Lung (tissue), 12 donors: ENCODE results near the gene MBD3. TPM values are rescaled to one million over a fixed set of nuclear protein-coding genes. Genes with fewer than 3 reads are reported as not detected.
A peak's percentile ranks its signal among the peaks of the same experiment; 100 is the strongest.

Source experiments
- ATAC-seq: fragments of 200-7000 bp; cut with Tn5 transposase; one replicate; pipeline ENCODE4 v1.9.1; 2020; ENCODE audit warnings: moderate number of reproducible peaks; ENCODE audit not compliant: insufficient read depth, low FRiP score
- DNase-seq, 3 donors: peaks; one replicate each; pipeline ENCODE4 v3.0.0-alpha.2; 2013 to 2017
- H3K27ac ChIP-seq, 2 donors: one replicate each; pipeline ENCODE4 v1.5.1; 2013; ENCODE audit warnings: mild to moderate bottlenecking in 2 of 2, moderate library complexity in 2 of 2, control low read depth in 1 of 2, inconsistent platforms in 1 of 2, low read depth in 1 of 2, low read length in 1 of 2
- H3K27me3 ChIP-seq, 3 donors: one replicate each; pipeline ENCODE4 v1.5.1; 2013; ENCODE audit warnings: low read length in 2 of 3; ENCODE audit not compliant: control insufficient read depth in 3 of 3, insufficient read depth in 3 of 3
- H3K36me3 ChIP-seq, 4 donors: one replicate each; pipeline ENCODE4 v1.5.1; 2013; ENCODE audit warnings: low read length in 4 of 4, mild to moderate bottlenecking in 1 of 4, moderate library complexity in 1 of 4; ENCODE audit not compliant: control insufficient read depth in 4 of 4, insufficient read depth in 4 of 4
- H3K4me1 ChIP-seq, 5 donors: one replicate each; pipeline ENCODE4 v1.5.1; 2013; ENCODE audit warnings: low read length in 5 of 5, mild to moderate bottlenecking in 2 of 5, moderate library complexity in 1 of 5; ENCODE audit not compliant: control insufficient read depth in 5 of 5, insufficient read depth in 5 of 5
- H3K4me3 ChIP-seq: one replicate; pipeline ENCODE4 v1.5.1; 2013; ENCODE audit warnings: mild to moderate bottlenecking, control low read depth, moderate library complexity
- H3K9ac ChIP-seq, 2 donors: one replicate each; pipeline ENCODE4 v1.5.1; 2013; ENCODE audit warnings: low read length in 2 of 2, control low read depth in 1 of 2; ENCODE audit not compliant: insufficient read depth in 1 of 2
- H3K9me3 ChIP-seq, 4 donors: one replicate each; pipeline ENCODE4 v1.5.1; 2013; ENCODE audit warnings: low read length in 3 of 4, mild to moderate bottlenecking in 1 of 4, moderate library complexity in 1 of 4; ENCODE audit not compliant: control insufficient read depth in 4 of 4, insufficient read depth in 3 of 4
- WGBS, 2 donors: extraction: QIAGEN DNeasy Blood & Tissue Kit; methylation state at CpG; one replicate each; pipeline ENCODE4 v1.1.7; 2013; 5-methylcytosine and 5-hydroxymethylcytosine counted together
- polyA plus RNA-seq, 2 donors: library from polyadenylated mRNA; stranded (reverse); fragments of 200-250 nt; gene quantifications; one replicate each; pipeline ENCODE4 v1.2.1, GENCODE V29; 2013
- total RNA-seq, 2 donors: library from RNA; depleted of rRNA in 1 of 2; stranded (reverse); fragments of >200 nt in 1 of 2; gene quantifications; one replicate each; pipeline ENCODE4 v1.2.1, GENCODE V29; 2014 to 2021
- TF ChIP-seq, protein P1 (sequence below): IDR thresholded peaks from 2 replicates; pipeline ENCODE4 v1.5.1; 2012; ENCODE audit warnings: mild to moderate bottlenecking; ENCODE audit errors: control extremely low read depth, extremely low read depth
- donor health status: control.
- donor health status: control.
- donor health status: Bipolar disorder and iron deficiency.
- donor health status: healthy.
- donor health status: DM: yes; HTN: yes; CAD: no.

MBD3 gene
- total and polyA plus RNA-seq, 4 donors = 48.1 to 129 (median 88.7) TPM

DNA sequence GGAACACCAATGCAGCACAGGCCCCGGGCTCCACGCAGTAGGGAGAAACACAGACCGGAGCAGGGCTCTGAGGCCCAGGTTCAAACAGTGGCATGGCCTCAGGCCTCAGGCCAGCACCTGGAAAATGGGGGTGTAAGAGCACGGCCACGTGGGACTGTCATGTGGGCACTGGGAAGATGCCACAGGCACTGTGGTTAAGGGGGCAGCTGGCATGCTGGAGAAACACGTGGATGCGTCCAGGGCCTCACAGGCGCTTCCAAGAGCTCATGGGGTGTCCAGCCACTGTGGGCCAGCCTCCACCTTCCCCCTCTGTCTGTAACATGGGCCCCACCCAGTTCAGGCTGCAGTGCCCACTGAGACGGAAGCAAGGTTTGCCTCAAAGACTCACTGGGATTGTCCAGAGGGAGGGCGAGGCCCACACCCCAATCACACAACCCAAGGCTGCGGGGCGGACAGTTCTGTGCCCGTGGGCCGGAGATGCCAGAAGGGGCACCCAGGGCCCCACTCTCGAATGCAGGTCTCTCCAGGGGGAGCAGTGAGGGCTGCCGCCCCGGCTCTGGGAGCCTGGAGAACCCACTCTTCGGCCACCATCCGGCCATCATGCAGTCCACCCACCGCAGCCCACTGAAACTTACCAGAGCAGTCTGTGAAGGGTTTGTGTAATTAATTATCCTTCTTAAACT is 6.3 kb upstream of the MBD3 start:
- DNase-seq (no peak), ATAC-seq (no peak)
- peaks cover 0 to 9% (median 0%) of the 10 kb centered on the region in 5 donors for H3K4me1 ChIP-seq
- TF ChIP-seq, protein P1, sequence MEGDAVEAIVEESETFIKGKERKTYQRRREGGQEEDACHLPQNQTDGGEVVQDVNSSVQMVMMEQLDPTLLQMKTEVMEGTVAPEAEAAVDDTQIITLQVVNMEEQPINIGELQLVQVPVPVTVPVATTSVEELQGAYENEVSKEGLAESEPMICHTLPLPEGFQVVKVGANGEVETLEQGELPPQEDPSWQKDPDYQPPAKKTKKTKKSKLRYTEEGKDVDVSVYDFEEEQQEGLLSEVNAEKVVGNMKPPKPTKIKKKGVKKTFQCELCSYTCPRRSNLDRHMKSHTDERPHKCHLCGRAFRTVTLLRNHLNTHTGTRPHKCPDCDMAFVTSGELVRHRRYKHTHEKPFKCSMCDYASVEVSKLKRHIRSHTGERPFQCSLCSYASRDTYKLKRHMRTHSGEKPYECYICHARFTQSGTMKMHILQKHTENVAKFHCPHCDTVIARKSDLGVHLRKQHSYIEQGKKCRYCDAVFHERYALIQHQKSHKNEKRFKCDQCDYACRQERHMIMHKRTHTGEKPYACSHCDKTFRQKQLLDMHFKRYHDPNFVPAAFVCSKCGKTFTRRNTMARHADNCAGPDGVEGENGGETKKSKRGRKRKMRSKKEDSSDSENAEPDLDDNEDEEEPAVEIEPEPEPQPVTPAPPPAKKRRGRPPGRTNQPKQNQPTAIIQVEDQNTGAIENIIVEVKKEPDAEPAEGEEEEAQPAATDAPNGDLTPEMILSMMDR = no peak
- no peaks in the 10 kb centered on the region for H3K9me3 ChIP-seq
- no peak overlapping the region for H3K27ac ChIP-seq
- no peak overlapping the region for H3K9ac ChIP-seq
- no peaks in the 10 kb centered on the region for H3K27me3 ChIP-seq
- WGBS, 2 donors = 94% methylated on average over 20 of the region's 20 CpGs
- peaks cover 10 to 35% (median 16%) of the 10 kb centered on the region in 4 donors for H3K36me3 ChIP-seq
- no peak overlapping the region for H3K4me3 ChIP-seq

DNA sequence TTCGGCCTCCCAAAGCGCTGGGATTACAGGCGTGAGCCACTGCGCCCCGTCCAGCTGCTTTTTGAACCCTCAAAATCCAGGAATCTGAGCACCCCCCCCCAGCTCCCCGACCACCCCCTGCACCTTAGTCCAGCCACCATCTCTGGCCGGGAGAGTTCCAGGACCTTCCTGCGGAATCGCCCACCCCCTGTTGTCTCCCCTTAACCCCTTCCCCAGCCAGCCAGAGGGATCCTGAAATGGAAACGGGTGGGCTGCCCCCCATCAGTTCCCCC is 772 bp upstream of the MBD3 start:
- Histone ChIP-seq H3K9me3 (no peaks in the 10 kb centered on the region), H3K4me3 (no peak overlapping the region), H3K27ac (no peak overlapping the region), H3K9ac (no peak overlapping the region), H3K36me3 (peaks cover 10 to 14% (median 11%) of the 10 kb centered on the region in 4 donors), H3K4me1 (peaks cover 0 to 12% (median 5%) of the 10 kb centered on the region in 5 donors), H3K27me3 (no peaks in the 10 kb centered on the region)
- WGBS, 2 donors = 53 to 59% methylated on average over 10 of the region's 10 CpGs
- TF ChIP-seq, protein P1 = no peak
- DNase-seq (no peak), ATAC-seq (no peak)

DNA sequence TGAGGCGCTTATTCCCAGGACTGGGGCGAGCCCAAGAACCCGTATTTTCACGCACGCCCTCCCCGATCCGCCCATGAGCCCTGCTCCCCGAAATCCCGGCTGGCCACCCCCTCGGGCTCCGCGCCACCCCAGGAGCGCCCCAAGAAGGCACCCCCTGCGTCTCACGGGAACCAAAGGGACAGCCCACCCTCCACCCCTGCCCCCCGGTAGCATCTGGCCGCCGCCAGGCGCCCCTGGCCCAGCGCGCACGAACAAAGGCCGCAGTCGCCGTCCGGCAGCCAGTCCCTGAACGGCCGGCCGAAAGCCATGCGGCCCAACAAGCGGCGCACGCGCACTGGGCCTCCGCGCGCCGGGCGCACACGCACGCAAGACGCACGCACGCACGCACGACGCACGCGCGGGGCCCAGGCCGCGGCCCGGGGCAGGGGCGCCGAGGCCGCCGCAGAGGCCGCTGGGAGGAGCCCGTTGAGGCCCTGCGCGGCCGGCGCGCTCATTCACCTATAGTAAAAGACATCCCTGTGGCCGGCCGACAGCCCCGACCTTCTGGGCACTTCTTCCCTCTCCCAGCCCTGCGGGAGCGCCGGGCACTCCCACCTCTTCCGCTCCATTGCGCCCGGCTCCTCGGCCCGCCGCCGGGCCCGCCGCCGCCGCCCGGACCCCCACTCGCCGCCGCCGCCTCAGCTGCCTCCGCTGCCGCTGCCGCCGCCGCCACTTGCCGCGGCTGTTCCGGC is 476 bp downstream of the MBD3 start:
- H3K27ac ChIP-seq = peak overlapping the region; percentile 96 to 99
- DNase-seq (peak; percentile 88 to 94 (median 91)), ATAC-seq (peak; percentile 85)
- peaks cover 0 to 12% (median 5%) of the 10 kb centered on the region in 5 donors for H3K4me1 ChIP-seq
- H3K9ac ChIP-seq = peak overlapping the region; percentile 73 to 84
- H3K9me3 ChIP-seq = no peaks in the 10 kb centered on the region
- no peaks in the 10 kb centered on the region for H3K27me3 ChIP-seq
- WGBS, 2 donors = 0% methylated on average over 87 to 94 of the region's 94 CpGs
- H3K4me3 ChIP-seq = peak overlapping the region; percentile 75
- peaks cover 1 to 7% (median 2%) of the 10 kb centered on the region in 4 donors for H3K36me3 ChIP-seq
- TF ChIP-seq, protein P1 = no peak
